Measurements from ENCODE around the gene NDUFB1.
A peak's percentile ranks its signal among the peaks of the same experiment; 100 is the strongest.

Gene NDUFB1

GRCh38 chr14:92121670-92122350 lies at the start of gene NDUFB1, which contains the start of gene CPSF2:
Gene NDUFB1 (minus strand): TSS chr14:92121706. CDS start chr14:92117637, 4,069 bp downstream.
Gene CPSF2 (plus strand): TSS chr14:92121969. CDS start chr14:92130985, 9,016 bp downstream.
- DNase-seq = peak; percentile 86

- no peak for DNase-seq
Observed at GRCh38 chr14:92164958-92165357, 43.5 kb upstream of the NDUFB1 start.

- DNase-seq = no peak
Observed at GRCh38 chr14:92161521-92161920, 40.0 kb upstream of the NDUFB1 start.

- DNase-seq = no peak
Observed at GRCh38 chr14:92160619-92161018, 39.1 kb upstream of the NDUFB1 start.

GRCh38 chr14:92154283-92154942 lies 32.9 kb upstream of the NDUFB1 start:
- no peak for DNase-seq

GRCh38 chr14:92153581-92153980 lies 32.1 kb upstream of the NDUFB1 start:
- no peak for DNase-seq

- no peak for DNase-seq
Observed at GRCh38 chr14:92144708-92145107, 23.2 kb upstream of the NDUFB1 start.

- no peak for DNase-seq
Observed at GRCh38 chr14:92143962-92144361, 22.5 kb upstream of the NDUFB1 start.

GRCh38 chr14:92143309-92143708 lies 21.8 kb upstream of the NDUFB1 start:
- DNase-seq = no peak

- DNase-seq = no peak
Observed at GRCh38 chr14:92135269-92135668, 13.8 kb upstream of the NDUFB1 start.

GRCh38 chr14:92134456-92134855 lies 12.9 kb upstream of the NDUFB1 start:
- DNase-seq = no peak

- no peak for DNase-seq
Observed at GRCh38 chr14:92122761-92123160, 1.3 kb upstream of the NDUFB1 start.

GRCh38 chr14:92122351-92122677 lies 808 bp upstream of the NDUFB1 start:
- DNase-seq = no peak

GRCh38 chr14:92121207-92121669 lies 268 bp downstream of the NDUFB1 start:
- DNase-seq = no peak

GRCh38 chr14:92109490-92109889 lies 12.0 kb downstream of the NDUFB1 start:
- DNase-seq = no peak

GRCh38 chr14:92108345-92109254 lies 12.9 kb downstream of the NDUFB1 start:
- no peak for DNase-seq

- DNase-seq = peak; percentile 96
Observed at GRCh38 chr14:92106143-92106926, 15.2 kb downstream of the NDUFB1 start, which contains the start of gene ATXN3. Gene ATXN3 (minus strand): TSS chr14:92106582. CDS start chr14:92106552, 30 bp downstream.

GRCh38 chr14:92105893-92106142 lies 15.7 kb downstream of the NDUFB1 start:
- no peak for DNase-seq

GRCh38 chr14:92105073-92105892 lies 16.2 kb downstream of the NDUFB1 start:
- no peak for DNase-seq

- DNase-seq = no peak
Observed at GRCh38 chr14:92103363-92103989, 18.0 kb downstream of the NDUFB1 start.

GRCh38 chr14:92099802-92100201 lies 21.7 kb downstream of the NDUFB1 start:
- no peak for DNase-seq
